HCT116 (cell line): ENCODE data around the gene CCNJL. TPM values are rescaled to one million over a fixed set of nuclear protein-coding genes. Genes with fewer than 3 reads are reported as not detected.

ENCODE experiments used
- ATAC-seq: fragments of 200-7000 bp; cut with Tn5 transposase; 2 replicates; pipeline ENCODE4 v1.9.1; 2020; ENCODE audit warnings: mild to moderate bottlenecking, moderate library complexity
- BruUV-seq: library from RNA; stranded (reverse); fragments of 400-500 nt; replicated peaks from 2 replicates; lab custom pipeline; 2021; lab: Mats Ljungman, UMichigan
- CTCF ChIA-PET: fragments of 300-600 bp; sonication (Branson Sonifier 250); formaldehyde crosslinking; loops from one replicate; lab custom pipeline; 2021; ENCODE audit warnings: antibody characterized with exemption; lab: Charles Lee
- POLR2A ChIA-PET: fragments of 300-600, 350-600 bp; sonication (Branson Sonifier 250); formaldehyde crosslinking; loops from one replicate; lab custom pipeline; 2021; ENCODE audit warnings: antibody characterized with exemption; lab: Charles Lee
- RAD21 ChIA-PET, 2 experiments: fragments of 300-600 bp; sonication (Branson Sonifier 250); formaldehyde crosslinking; loops; one replicate each; lab custom pipeline; 2023; ENCODE audit warnings: low total read pairs in 2 of 2; ENCODE audit not compliant: uncharacterized antibody in 2 of 2, unreplicated experiment in 2 of 2, low non-redundant PET in 1 of 2; lab: Charles Lee
- DNase-seq: peaks from one replicate; pipeline ENCODE4 v3.0.0-alpha.2; 2010; ENCODE audit warnings: low read depth, low spot score
- H2AFZ ChIP-seq: fragments of 200-600 bp; shearing (Covaris generic), sonication (generic); 2 replicates; pipeline ENCODE4 v1.6.1; 2017; ENCODE audit warnings: low read depth, mixed run types, mixed read lengths, antibody characterized with exemption, low read length; ENCODE audit not compliant: poor library complexity, severe bottlenecking
- H3K27ac ChIP-seq: 2 replicates; pipeline ENCODE4 v1.5.1; 2012; ENCODE audit warnings: low read depth, low read length
- H3K27me3 ChIP-seq: fragments of 200-600 bp; sonication (generic); 2 replicates; pipeline ENCODE4 v1.6.1; 2016; ENCODE audit warnings: mixed run types, low read length, mixed read lengths; ENCODE audit not compliant: insufficient read depth
- H3K36me3 ChIP-seq, 2 experiments: fragments of 200-500 bp in 1 of 2; fragments of 200-600 bp in 1 of 2; sonication (Bioruptor generic) in 1 of 2; sonication (generic) in 1 of 2; 2 replicates each; pipeline versions ENCODE4 v1.5.1 to v1.6.1; 2014 to 2016; ENCODE audit warnings: low read length in 2 of 2, inconsistent platforms in 1 of 2, mixed read lengths in 1 of 2, mixed run types in 1 of 2; ENCODE audit not compliant: insufficient read depth in 2 of 2, control insufficient read depth in 1 of 2
- H3K4me1 ChIP-seq, 2 experiments: fragments of 200-600 bp in 1 of 2; sonication (generic) in 1 of 2; 2 replicates each; pipeline versions ENCODE4 v1.5.1 to v1.6.1; 2012 to 2017; ENCODE audit warnings: low read length in 2 of 2, inconsistent platforms in 1 of 2, mild to moderate bottlenecking in 1 of 2, mixed read lengths in 1 of 2, mixed run types in 1 of 2, moderate library complexity in 1 of 2; ENCODE audit not compliant: insufficient read depth in 2 of 2, control insufficient read depth in 1 of 2
- H3K4me2 ChIP-seq: fragments of 200-600 bp; sonication (generic); 2 replicates; pipeline ENCODE4 v1.6.1; 2017; ENCODE audit warnings: mixed run types, low read length, mixed read lengths
- H3K4me3 ChIP-seq, 2 experiments: fragments of 200-600 bp in 1 of 2; sonication (generic) in 1 of 2; replicated peaks in 1 of 2; 2 replicates each; pipeline ENCODE4 v1.5.1; 2011 to 2016; ENCODE audit warnings: low read length in 2 of 2, control low read depth in 1 of 2, low read depth in 1 of 2, mild to moderate bottlenecking in 1 of 2, mixed read lengths in 1 of 2, mixed run types in 1 of 2
- H3K79me2 ChIP-seq: fragments of 200-600 bp; sonication (generic); 2 replicates; pipeline ENCODE4 v1.6.1; 2017; ENCODE audit warnings: mild to moderate bottlenecking, mixed run types, low read length, moderate library complexity, mixed read lengths; ENCODE audit not compliant: insufficient read depth
- H3K9ac ChIP-seq: fragments of 200-600 bp; sonication (generic); 2 replicates; pipeline ENCODE4 v1.6.1; 2016; ENCODE audit warnings: low read length, mixed read lengths
- H3K9me2 ChIP-seq: fragments of 200-600 bp; sonication (generic), shearing (Covaris generic); 2 replicates; pipeline ENCODE4 v1.6.1; 2017; ENCODE audit warnings: mixed run types, mild to moderate bottlenecking, moderate library complexity; ENCODE audit not compliant: insufficient read depth
- H3K9me3 ChIP-seq, 2 experiments: fragments of 200-500 bp in 1 of 2; fragments of 200-600 bp in 1 of 2; sonication (Bioruptor generic) in 1 of 2; sonication (generic) in 1 of 2; 2 replicates each; pipeline ENCODE4 v1.6.1; 2014 to 2017; ENCODE audit warnings: low read length in 2 of 2, mixed read lengths in 2 of 2, inconsistent platforms in 1 of 2, low read depth in 1 of 2, mild to moderate bottlenecking in 1 of 2, mixed run types in 1 of 2, moderate library complexity in 1 of 2; ENCODE audit not compliant: control insufficient read depth in 1 of 2, insufficient read depth in 1 of 2
- H4K20me1 ChIP-seq: fragments of 200-600 bp; sonication (generic), shearing (Covaris generic); 2 replicates; pipeline ENCODE4 v1.6.1; 2017; ENCODE audit warnings: mixed run types, mild to moderate bottlenecking, moderate library complexity; ENCODE audit not compliant: insufficient read depth
- CBX3 ChIP-seq: IDR thresholded peaks from 2 replicates; pipeline ENCODE4 v1.6.1; 2012; ENCODE audit warnings: low read depth
- CEBPB ChIP-seq: IDR thresholded peaks from 2 replicates; pipeline ENCODE4 v1.6.1; 2012; ENCODE audit warnings: low read depth
- EGR1 ChIP-seq: IDR thresholded peaks from 2 replicates; pipeline ENCODE4 v1.6.1; 2012; ENCODE audit warnings: low read depth
- ELF1 ChIP-seq: IDR thresholded peaks from 2 replicates; pipeline ENCODE4 v1.6.1; 2012; ENCODE audit warnings: low read depth, borderline replicate concordance
- EZH2phosphoT487 ChIP-seq: fragments of 200-600 bp; IDR thresholded peaks from 2 replicates; pipeline ENCODE4 v1.6.1; 2018; ENCODE audit warnings: antibody characterized with exemption, borderline replicate concordance
- FOSL1 ChIP-seq: IDR thresholded peaks from 2 replicates; pipeline ENCODE4 v1.6.1; 2012; ENCODE audit warnings: low read depth
- JUND ChIP-seq: IDR thresholded peaks from 2 replicates; pipeline ENCODE4 v1.6.1; 2012
- POLR2A ChIP-seq: IDR thresholded peaks from 2 replicates; pipeline ENCODE4 v1.7.0; 2011; ENCODE audit warnings: borderline replicate concordance; ENCODE audit not compliant: insufficient read depth, insufficient read length; ENCODE audit errors: extremely low read depth
- RAD21 ChIP-seq: IDR thresholded peaks from 2 replicates; pipeline ENCODE4 v1.6.1; 2012; ENCODE audit warnings: low read depth, mild to moderate bottlenecking
- SIN3A ChIP-seq: IDR thresholded peaks from 2 replicates; pipeline ENCODE4 v1.6.1; 2012; ENCODE audit warnings: low read depth
- SP1 ChIP-seq: IDR thresholded peaks from 2 replicates; pipeline ENCODE4 v1.6.1; 2012; ENCODE audit warnings: low read depth
- SRF ChIP-seq: IDR thresholded peaks from 2 replicates; pipeline ENCODE4 v1.6.1; 2012; ENCODE audit warnings: low read depth
- TCF7L2 ChIP-seq: IDR thresholded peaks from 2 replicates; pipeline ENCODE4 v1.7.0; 2011; ENCODE audit warnings: borderline replicate concordance, inconsistent platforms; ENCODE audit not compliant: insufficient read depth, insufficient read length; ENCODE audit errors: extremely low read depth
- ZFX ChIP-seq: fragments of 450-650 bp; IDR thresholded peaks from 2 replicates; pipeline ENCODE4 v1.6.1; 2017
- ZNF274 ChIP-seq: fragments of 200-500 bp; sonication (Bioruptor generic); IDR thresholded peaks from 2 replicates; pipeline ENCODE4 v1.6.1; 2014; ENCODE audit warnings: mild to moderate bottlenecking, low read depth, low read length, inconsistent platforms
- intact Hi-C: fragments of 100-400 bp; cut with micrococcal nuclease; formaldehyde crosslinking; loops from 2 replicates; pipeline ENCODE4 v1.10.0; 2022
- total RNA-seq: library from RNA; stranded (reverse); gene quantifications from one replicate; pipeline ENCODE4 v1.2.1, GENCODE V29; 2021; ENCODE audit not compliant: unreplicated experiment
- TF ChIP-seq, protein P1 (sequence below): IDR thresholded peaks from 2 replicates; pipeline ENCODE4 v1.6.1; 2012
- TF ChIP-seq, protein P2 (sequence below): IDR thresholded peaks from 2 replicates; pipeline ENCODE4 v1.6.1; 2012

Gene CCNJL
- total RNA-seq, 1 experiment from 2014 or later = 2.9 TPM

DNA sequence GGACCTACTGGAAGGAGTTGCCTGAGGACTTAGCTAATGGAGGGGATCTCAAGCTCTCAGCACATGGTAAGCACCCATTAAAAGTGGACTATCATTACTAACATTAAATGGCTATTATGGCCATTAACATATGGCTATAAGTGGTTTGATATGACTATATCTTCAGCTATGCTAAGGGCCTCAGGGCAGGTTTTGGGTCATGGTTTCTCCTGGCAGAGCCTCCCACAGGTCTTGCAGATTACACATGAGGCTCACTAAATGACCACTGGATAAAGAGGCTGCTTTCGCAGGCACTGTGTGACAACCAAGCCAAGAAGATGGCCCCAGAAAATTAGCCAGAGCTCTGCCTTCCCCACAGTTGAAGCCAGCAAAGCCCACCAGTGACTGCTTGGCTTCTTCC, 15.4 kb downstream of the CCNJL start:
- H3K79me2 ChIP-seq = no peaks in the 10 kb centered on the region
- no peak overlapping the region for H2AFZ ChIP-seq
- no peaks in the 10 kb centered on the region for H3K36me3 ChIP-seq
- H3K27ac ChIP-seq = no peak overlapping the region
- no peak overlapping the region for H3K9ac ChIP-seq
- CTCF ChIA-PET = no interaction called here
- H3K9me3 ChIP-seq = no peaks in the 10 kb centered on the region
- no peak overlapping the region for H3K4me3 ChIP-seq
- POLR2A ChIA-PET = no interaction called here
- no peaks in the 10 kb centered on the region for H3K9me2 ChIP-seq
- TF ChIP-seq, protein P1, sequence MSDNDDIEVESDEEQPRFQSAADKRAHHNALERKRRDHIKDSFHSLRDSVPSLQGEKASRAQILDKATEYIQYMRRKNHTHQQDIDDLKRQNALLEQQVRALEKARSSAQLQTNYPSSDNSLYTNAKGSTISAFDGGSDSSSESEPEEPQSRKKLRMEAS = no peak
- no peak for TF ChIP-seq TCF7L2
- no TSS peak for BruUV-seq
- DNase-seq = no peak
- ATAC-seq = no peak
- RAD21 ChIA-PET = no interaction called here
- no peak overlapping the region for H3K4me2 ChIP-seq
- H3K27me3 ChIP-seq = no peaks in the 10 kb centered on the region
- intact Hi-C loops = no loop called here
- no peaks in the 10 kb centered on the region for H4K20me1 ChIP-seq
- no peaks in the 10 kb centered on the region for H3K4me1 ChIP-seq

DNA sequence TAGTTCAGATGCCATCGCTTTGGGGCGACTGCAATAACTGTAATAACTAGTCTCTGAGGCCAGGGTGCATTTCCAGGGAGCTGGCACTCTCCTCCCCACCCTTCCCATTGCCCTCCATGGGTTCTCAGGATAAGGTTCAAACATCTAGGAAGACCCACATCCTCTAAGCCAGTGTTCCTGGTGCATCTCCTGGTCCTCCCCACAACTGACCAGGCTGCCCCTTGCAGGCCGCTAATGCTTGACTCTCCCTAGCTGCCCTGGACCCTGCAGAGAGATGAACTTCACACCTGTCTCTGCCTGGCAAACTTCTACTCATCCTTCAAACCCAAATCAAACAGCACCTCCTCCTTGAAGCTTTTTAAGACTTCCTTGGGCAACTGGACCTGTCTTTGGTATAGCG, 15.9 kb downstream of the CCNJL start:
- intact Hi-C loops = no loop called here
- Histone ChIP-seq H2AFZ (no peak overlapping the region), H4K20me1 (no peaks in the 10 kb centered on the region), H3K27ac (no peak overlapping the region), H3K4me3 (no peak overlapping the region), H3K4me2 (no peak overlapping the region), H3K27me3 (no peaks in the 10 kb centered on the region), H3K36me3 (no peaks in the 10 kb centered on the region), H3K9me3 (no peaks in the 10 kb centered on the region), H3K4me1 (no peaks in the 10 kb centered on the region)
- DNase-seq (no peak), ATAC-seq (no peak)
- TF ChIP-seq, protein P1 = no peak
- TF ChIP-seq SP1 (no peak), TCF7L2 (no peak), ZNF274 (no peak), JUND (no peak), CBX3 (no peak), ELF1 (no peak), CEBPB (no peak), RAD21 (no peak), POLR2A (no peak), EZH2phosphoT487 (no peak), FOSL1 (no peak), EGR1 (no peak), ZFX (no peak), SIN3A (no peak), SRF (no peak)
- TF ChIP-seq, protein P2, sequence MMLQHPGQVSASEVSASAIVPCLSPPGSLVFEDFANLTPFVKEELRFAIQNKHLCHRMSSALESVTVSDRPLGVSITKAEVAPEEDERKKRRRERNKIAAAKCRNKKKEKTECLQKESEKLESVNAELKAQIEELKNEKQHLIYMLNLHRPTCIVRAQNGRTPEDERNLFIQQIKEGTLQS = no peak
- TF ChIP-seq, all 23 proteins: peak for 0
- BruUV-seq = no TSS peak
- ChIA-PET POLR2A (no interaction called here), RAD21 (no interaction called here), CTCF (no interaction called here)
- no peak overlapping the region for H3K9ac ChIP-seq
- no peaks in the 10 kb centered on the region for H3K79me2 ChIP-seq
- no peaks in the 10 kb centered on the region for H3K9me2 ChIP-seq
